NCI-H1105 (cell line): Measurements from ENCODE around the gene TCIRG1.

Experiments used
- DNase-seq: peaks from one replicate; lab custom pipeline; 2025; lab: John Stamatoyannopoulos, UW

The TCIRG1 gene

GRCh38 chr11:68051191-68052136 is 12.6 kb downstream of the TCIRG1 start:
- no peak for DNase-seq

- DNase-seq = no peak
Measured at GRCh38 chr11:68052137-68052873, 13.5 kb downstream of the TCIRG1 start.

- DNase-seq = no peak
Measured at GRCh38 chr11:68053117-68053516, 14.3 kb downstream of the TCIRG1 start.

GRCh38 chr11:68053981-68054812 is 15.4 kb downstream of the TCIRG1 start:
- no peak for DNase-seq

GRCh38 chr11:68056317-68057285 is 17.8 kb downstream of the TCIRG1 start:
- DNase-seq = no peak

- DNase-seq = no peak
Measured at GRCh38 chr11:68057807-68058206, 19.0 kb downstream of the TCIRG1 start.

- no peak for DNase-seq
Measured at GRCh38 chr11:68061508-68061907, 22.7 kb downstream of the TCIRG1 start.

GRCh38 chr11:68064926-68065325 is 26.1 kb downstream of the TCIRG1 start:
- DNase-seq = no peak

- no peak for DNase-seq
Measured at GRCh38 chr11:68065841-68066240, 27.0 kb downstream of the TCIRG1 start.

GRCh38 chr11:68066742-68067141 is 27.9 kb downstream of the TCIRG1 start:
- DNase-seq = no peak

- DNase-seq = no peak
Measured at GRCh38 chr11:68067991-68068390, 29.2 kb downstream of the TCIRG1 start.

GRCh38 chr11:68071281-68072048 is 32.6 kb downstream of the TCIRG1 start:
- DNase-seq = no peak

GRCh38 chr11:68074584-68075352 is 35.9 kb downstream of the TCIRG1 start:
- DNase-seq = no peak

GRCh38 chr11:68076371-68077042 is 37.7 kb downstream of the TCIRG1 start:
- DNase-seq = no peak

GRCh38 chr11:68077617-68078582 is 39.1 kb downstream of the TCIRG1 start:
- peak; percentile 11 for DNase-seq

GRCh38 chr11:68080860-68081259 is 42.0 kb downstream of the TCIRG1 start:
- no peak for DNase-seq

GRCh38 chr11:68081691-68082090 is 42.9 kb downstream of the TCIRG1 start:
- no peak for DNase-seq

GRCh38 chr11:68082481-68082880 is 43.7 kb downstream of the TCIRG1 start:
- DNase-seq = no peak
